Loucy (cell line): Measurements from ENCODE around the gene PCSK5.

Experiments
- H2AFZ ChIP-seq: fragments of 200-600 bp; sonication (generic); 2 replicates; pipeline ENCODE4 v1.6.0; 2016; ENCODE audit warnings: antibody characterized with exemption, mild to moderate bottlenecking, low read length, moderate library complexity
- H3F3A ChIP-seq: fragments of 200-600 bp; 2 replicates; pipeline ENCODE4 v1.6.0; 2016; ENCODE audit warnings: antibody characterized with exemption, low read depth, mild to moderate bottlenecking
- H3K27me3 ChIP-seq: fragments of 200-600 bp; sonication (generic); 2 replicates; pipeline ENCODE4 v1.6.1; 2014; ENCODE audit warnings: low read length, mild to moderate bottlenecking; ENCODE audit not compliant: insufficient read depth, poor library complexity, severe bottlenecking
- H3K36me3 ChIP-seq: fragments of 200-600 bp; sonication (generic); 2 replicates; pipeline ENCODE4 v1.6.1; 2016; ENCODE audit warnings: low read length; ENCODE audit not compliant: insufficient read depth
- H3K4me1 ChIP-seq: fragments of 200-600 bp; sonication (generic); 2 replicates; pipeline ENCODE4 v1.5.1; 2014; ENCODE audit warnings: low read length, mild to moderate bottlenecking; ENCODE audit not compliant: insufficient read depth, poor library complexity, severe bottlenecking
- H3K4me2 ChIP-seq: fragments of 200-600 bp; sonication (generic); 2 replicates; pipeline ENCODE4 v1.6.0; 2014; ENCODE audit warnings: antibody characterized with exemption, low read length, low read depth, mild to moderate bottlenecking; ENCODE audit not compliant: poor library complexity, severe bottlenecking
- H3K4me3 ChIP-seq: fragments of 200-600 bp; sonication (generic); 2 replicates; pipeline ENCODE4 v1.5.1; 2014; ENCODE audit warnings: low read length, mild to moderate bottlenecking, mixed read lengths; ENCODE audit not compliant: poor library complexity, severe bottlenecking
- H3K79me2 ChIP-seq: fragments of 200-600 bp; sonication (generic); 2 replicates; pipeline ENCODE4 v1.6.1; 2014; ENCODE audit warnings: low read length; ENCODE audit not compliant: insufficient read depth
- H3K9ac ChIP-seq: fragments of 200-600 bp; sonication (generic); 2 replicates; pipeline ENCODE4 v1.6.0; 2014; ENCODE audit warnings: mild to moderate bottlenecking, low read depth, low read length, moderate library complexity; ENCODE audit not compliant: poor library complexity, severe bottlenecking
- H3K9me2 ChIP-seq: fragments of 200-600 bp; sonication (generic); replicated peaks from 2 replicates; pipeline ENCODE4 v1.6.1; 2016; ENCODE audit warnings: low read depth, low read length, mixed read lengths
- H3K9me3 ChIP-seq: fragments of 200-600 bp; sonication (generic); 2 replicates; pipeline ENCODE4 v1.6.1; 2014; ENCODE audit warnings: mild to moderate bottlenecking, antibody characterized with exemption, low read length, low read depth; ENCODE audit not compliant: insufficient read depth
- H4K20me1 ChIP-seq: fragments of 200-600 bp; sonication (generic); 2 replicates; pipeline ENCODE4 v1.6.0; 2014; ENCODE audit warnings: antibody characterized with exemption, low read length, mild to moderate bottlenecking; ENCODE audit not compliant: insufficient read depth, poor library complexity, severe bottlenecking
- EZH2phosphoT487 ChIP-seq: fragments of 200-600 bp; IDR thresholded peaks from 2 replicates; pipeline ENCODE4 v1.6.1; 2018; ENCODE audit warnings: antibody characterized with exemption, mild to moderate bottlenecking, moderate library complexity, borderline replicate concordance
- TF ChIP-seq, protein P1 (sequence below): fragments of 200-600 bp; sonication (generic); conservative IDR thresholded peaks from 2 replicates; pipeline ENCODE4 v1.5.1; 2014; ENCODE audit warnings: mild to moderate bottlenecking, antibody characterized with exemption, low read length

The PCSK5 gene

DNA sequence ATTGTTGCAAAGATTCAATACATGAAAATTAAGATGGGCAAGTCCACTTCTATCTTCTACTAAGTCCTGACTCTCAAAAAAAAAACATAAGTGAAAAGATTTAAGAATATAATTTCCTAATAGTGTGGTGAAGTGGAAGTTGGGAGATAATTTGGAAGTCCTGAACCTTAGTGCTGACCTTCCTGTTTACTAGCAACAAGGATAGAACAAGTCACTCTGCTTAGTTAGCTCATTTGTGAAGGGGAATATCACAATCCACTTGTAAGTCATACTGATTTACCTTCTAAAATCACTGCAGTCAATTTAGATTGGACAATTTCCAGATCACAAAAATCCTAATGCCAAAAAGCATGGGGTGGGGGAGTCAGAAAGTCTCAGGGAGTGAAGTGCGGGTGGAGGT lies 43.4 kb upstream of the PCSK5 start:
- H3K4me1 ChIP-seq, result no peaks in the 10 kb centered on the region
- H3K9ac ChIP-seq, result no peak overlapping the region
- H3K4me3 ChIP-seq, result no peak overlapping the region
- no peaks in the 10 kb centered on the region for H3F3A ChIP-seq
- H3K9me2 ChIP-seq, result no peaks in the 10 kb centered on the region
- H3K27me3 ChIP-seq, result peaks cover 12% of the 10 kb centered on the region
- no peaks in the 10 kb centered on the region for H4K20me1 ChIP-seq
- no peak overlapping the region for H2AFZ ChIP-seq
- TF ChIP-seq, protein P1, sequence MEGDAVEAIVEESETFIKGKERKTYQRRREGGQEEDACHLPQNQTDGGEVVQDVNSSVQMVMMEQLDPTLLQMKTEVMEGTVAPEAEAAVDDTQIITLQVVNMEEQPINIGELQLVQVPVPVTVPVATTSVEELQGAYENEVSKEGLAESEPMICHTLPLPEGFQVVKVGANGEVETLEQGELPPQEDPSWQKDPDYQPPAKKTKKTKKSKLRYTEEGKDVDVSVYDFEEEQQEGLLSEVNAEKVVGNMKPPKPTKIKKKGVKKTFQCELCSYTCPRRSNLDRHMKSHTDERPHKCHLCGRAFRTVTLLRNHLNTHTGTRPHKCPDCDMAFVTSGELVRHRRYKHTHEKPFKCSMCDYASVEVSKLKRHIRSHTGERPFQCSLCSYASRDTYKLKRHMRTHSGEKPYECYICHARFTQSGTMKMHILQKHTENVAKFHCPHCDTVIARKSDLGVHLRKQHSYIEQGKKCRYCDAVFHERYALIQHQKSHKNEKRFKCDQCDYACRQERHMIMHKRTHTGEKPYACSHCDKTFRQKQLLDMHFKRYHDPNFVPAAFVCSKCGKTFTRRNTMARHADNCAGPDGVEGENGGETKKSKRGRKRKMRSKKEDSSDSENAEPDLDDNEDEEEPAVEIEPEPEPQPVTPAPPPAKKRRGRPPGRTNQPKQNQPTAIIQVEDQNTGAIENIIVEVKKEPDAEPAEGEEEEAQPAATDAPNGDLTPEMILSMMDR, result no peak
- no peak for TF ChIP-seq EZH2phosphoT487
- no peaks in the 10 kb centered on the region for H3K9me3 ChIP-seq
- no peaks in the 10 kb centered on the region for H3K36me3 ChIP-seq
- no peak overlapping the region for H3K4me2 ChIP-seq
- no peaks in the 10 kb centered on the region for H3K79me2 ChIP-seq

DNA sequence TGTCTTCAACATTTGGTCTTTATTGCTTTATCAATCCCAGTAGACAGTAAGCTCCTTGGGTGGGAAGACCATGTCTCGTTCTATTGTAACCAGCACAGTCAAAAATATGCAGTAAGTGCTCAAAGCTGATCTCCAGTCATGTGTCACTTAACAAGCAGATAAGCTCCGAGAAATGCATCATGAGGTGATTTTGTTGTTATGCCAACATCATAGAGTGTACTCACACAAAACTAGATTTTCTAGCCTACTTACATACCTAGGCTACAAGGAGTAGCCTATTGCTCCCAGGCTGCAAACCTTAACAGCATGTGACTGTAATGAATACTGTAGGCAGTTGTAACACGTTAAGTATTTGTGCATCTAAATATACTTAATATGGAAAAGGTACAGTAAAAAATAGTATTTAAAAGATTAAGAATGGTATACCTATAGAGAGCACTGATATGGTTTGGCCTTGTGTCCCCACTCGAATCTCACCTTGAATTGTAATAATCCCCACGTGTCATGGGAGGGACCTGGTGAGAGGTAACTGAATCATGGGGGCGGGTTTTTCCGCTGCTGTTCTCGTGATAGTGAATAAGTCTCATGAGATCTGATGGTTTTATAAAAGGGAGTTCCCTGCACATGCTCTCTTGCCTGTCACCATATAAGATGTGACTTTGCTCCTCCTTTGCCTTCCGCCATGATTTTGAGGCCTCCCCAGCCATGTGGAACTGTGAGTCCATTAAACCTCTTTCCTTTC lies 39.8 kb upstream of the PCSK5 start:
- no peaks in the 10 kb centered on the region for H3K9me3 ChIP-seq
- H3K9ac ChIP-seq, result no peak overlapping the region

DNA sequence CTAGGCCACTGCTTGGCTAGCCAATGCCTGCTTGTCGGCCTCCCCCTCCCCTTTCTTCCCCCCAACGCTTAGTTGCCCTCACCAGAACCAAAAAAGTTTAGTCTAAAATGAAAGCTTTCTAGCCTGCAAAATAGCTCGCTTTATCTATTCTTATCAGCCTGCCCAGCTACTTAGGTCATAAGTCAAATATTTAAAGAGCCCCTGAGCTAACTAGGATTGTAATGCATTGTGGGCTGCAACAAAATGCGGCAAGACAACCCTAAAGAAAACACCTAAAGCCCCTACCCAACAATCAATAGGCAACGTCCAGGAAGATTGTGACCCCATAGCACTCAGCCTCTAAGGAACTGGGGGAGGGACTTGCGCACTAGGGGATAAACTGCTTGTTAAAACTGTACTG lies 38.6 kb upstream of the PCSK5 start:
- Histone ChIP-seq H4K20me1 (no peaks in the 10 kb centered on the region), H3K9me3 (no peaks in the 10 kb centered on the region), H3K27me3 (no peaks in the 10 kb centered on the region)

More for the DNA sequence above, 39.8 kb upstream of the PCSK5 start:
- no peaks in the 10 kb centered on the region for H3K9me2 ChIP-seq
- H3K79me2 ChIP-seq, result no peaks in the 10 kb centered on the region
- TF ChIP-seq, protein P1, result no peak
- TF ChIP-seq EZH2phosphoT487, result no peak
- H4K20me1 ChIP-seq, result no peaks in the 10 kb centered on the region
- no peak overlapping the region for H2AFZ ChIP-seq
- no peaks in the 10 kb centered on the region for H3F3A ChIP-seq
- H3K36me3 ChIP-seq, result no peaks in the 10 kb centered on the region
- no peak overlapping the region for H3K4me3 ChIP-seq
- H3K4me2 ChIP-seq, result no peak overlapping the region
- no peaks in the 10 kb centered on the region for H3K4me1 ChIP-seq
- no peaks in the 10 kb centered on the region for H3K27me3 ChIP-seq

More for the DNA sequence above, 38.6 kb upstream of the PCSK5 start:
- no peak overlapping the region for H2AFZ ChIP-seq
- no peaks in the 10 kb centered on the region for H3K4me1 ChIP-seq
- TF ChIP-seq, protein P1, result no peak
- no peak for TF ChIP-seq EZH2phosphoT487
- H3K9me2 ChIP-seq, result no peaks in the 10 kb centered on the region
- H3K79me2 ChIP-seq, result no peaks in the 10 kb centered on the region
- H3F3A ChIP-seq, result no peaks in the 10 kb centered on the region
- no peak overlapping the region for H3K9ac ChIP-seq
- H3K4me2 ChIP-seq, result no peak overlapping the region
- no peak overlapping the region for H3K4me3 ChIP-seq
- no peaks in the 10 kb centered on the region for H3K36me3 ChIP-seq
